ENCODE data around the gene BTBD6. TPM values are rescaled to one million over a fixed set of nuclear protein-coding genes. Genes with fewer than 3 reads are reported as not detected.

Gene BTBD6
- total RNA-seq, 1 donor from 2014 or later, result 34.9 TPM

DNA sequence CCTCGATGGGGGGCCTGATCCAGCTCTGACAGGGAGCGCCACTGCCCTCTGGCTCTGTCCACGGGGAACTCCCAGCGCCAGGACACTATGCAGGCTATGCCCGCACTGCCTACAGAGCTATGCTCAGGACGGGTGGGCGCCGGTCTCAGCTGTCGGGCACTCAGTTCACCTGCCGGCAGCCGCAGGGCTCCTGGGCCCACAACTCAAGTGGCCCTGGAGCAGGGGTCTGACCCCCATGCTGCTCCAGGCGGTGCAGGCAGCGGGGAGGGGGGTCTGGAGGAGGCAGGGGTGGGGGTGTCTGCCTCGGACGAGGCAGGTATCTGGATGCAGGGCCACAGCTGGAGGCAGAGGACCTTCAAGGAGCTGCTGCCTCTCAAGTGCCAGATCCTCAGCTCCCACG lies 38.7 kb upstream of the BTBD6 start:
- intact Hi-C loops (cut with DNase I), result no loop called here
- DNase-seq (ENCODE audit: low spot score), result no peak

DNA sequence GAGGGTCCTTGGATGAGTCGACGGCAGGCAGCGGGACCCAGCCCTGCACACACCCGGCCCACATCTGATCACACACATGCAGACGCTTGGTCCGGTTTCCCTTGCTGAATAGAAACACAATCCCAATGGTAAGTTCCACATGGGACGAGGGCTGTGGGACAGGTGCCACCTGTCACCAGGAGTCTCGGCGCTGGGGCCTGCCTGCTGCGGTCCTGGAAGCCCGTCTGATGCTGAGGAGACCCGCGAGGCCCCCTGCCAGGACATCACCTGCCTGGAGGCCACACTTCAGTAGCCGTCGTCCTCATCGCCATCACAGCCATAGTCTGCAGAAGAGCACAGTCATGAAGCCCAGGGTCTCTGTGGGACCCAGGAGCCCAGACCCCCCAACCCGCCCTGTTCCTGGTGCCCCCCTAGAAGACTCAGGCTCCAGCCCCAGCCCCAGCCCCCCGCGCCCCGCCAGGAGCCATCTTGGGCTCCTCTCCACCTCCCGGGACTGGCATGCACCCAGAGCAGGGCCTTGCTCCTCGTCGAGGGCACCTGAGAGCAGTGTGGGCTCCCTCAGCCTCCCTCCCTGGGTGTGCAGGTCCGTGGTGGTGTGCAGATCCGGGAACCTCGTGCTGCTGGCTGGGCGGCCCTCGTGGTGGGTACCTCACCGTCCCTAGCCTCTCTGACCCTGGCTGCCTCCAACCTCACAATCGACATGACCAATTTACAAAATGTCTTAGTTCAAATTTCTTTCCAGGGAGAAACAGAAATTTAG lies 37.9 kb upstream of the BTBD6 start:
- DNase-seq (ENCODE audit: low spot score), result no peak
- intact Hi-C loops (cut with DNase I), result no loop called here

- DNase-seq (ENCODE audit: low spot score), result no peak
- intact Hi-C loops (cut with DNase I), result no loop called here
Observed at GRCh38 chr14:105211086-105211757, 37.1 kb upstream of the BTBD6 start.

DNA sequence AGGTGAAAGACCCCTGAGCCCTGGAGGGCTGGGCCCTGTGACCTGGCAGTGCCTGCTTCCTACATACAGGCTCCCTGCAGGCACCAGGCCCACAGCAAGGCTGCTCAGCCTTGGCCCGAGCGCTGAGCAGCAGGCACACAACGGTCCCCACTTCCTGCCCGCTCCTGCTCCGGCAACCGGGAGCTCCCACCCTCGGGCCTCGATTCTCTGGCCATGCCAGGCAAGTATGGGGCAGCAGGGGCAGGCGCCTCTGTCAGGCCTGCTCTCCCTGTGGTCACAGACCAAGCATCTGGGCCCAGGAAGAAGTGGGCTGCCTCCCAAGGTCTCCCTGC lies 36.6 kb upstream of the BTBD6 start:
- intact Hi-C loops (cut with DNase I), result no loop called here
- no peak for DNase-seq (ENCODE audit: low spot score)

- intact Hi-C loops (cut with DNase I), result no loop called here
- no peak for DNase-seq (ENCODE audit: low spot score)
Observed at GRCh38 chr14:105212541-105213300, 35.6 kb upstream of the BTBD6 start.

DNA sequence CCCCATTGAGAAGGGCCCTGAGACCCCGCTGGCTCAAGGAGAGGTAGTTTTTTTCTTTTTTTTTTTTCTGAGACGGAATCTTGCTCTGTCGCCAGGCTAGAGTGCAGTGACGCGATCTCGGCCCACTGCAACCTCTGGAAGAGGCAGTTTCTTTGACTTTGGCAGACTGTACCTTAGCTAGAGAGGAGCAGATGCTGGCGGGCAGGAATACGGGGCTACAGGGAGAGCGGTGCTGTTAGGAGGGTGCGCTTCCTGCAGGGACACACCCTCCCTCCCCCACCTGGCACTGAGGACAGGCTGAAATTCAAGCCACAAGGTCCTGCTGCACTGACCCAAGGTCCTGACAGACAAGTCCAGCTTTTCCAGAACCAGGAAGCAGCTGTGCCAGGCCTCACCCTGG lies 35.0 kb upstream of the BTBD6 start:
- intact Hi-C loops (cut with DNase I), result no loop called here

DNA sequence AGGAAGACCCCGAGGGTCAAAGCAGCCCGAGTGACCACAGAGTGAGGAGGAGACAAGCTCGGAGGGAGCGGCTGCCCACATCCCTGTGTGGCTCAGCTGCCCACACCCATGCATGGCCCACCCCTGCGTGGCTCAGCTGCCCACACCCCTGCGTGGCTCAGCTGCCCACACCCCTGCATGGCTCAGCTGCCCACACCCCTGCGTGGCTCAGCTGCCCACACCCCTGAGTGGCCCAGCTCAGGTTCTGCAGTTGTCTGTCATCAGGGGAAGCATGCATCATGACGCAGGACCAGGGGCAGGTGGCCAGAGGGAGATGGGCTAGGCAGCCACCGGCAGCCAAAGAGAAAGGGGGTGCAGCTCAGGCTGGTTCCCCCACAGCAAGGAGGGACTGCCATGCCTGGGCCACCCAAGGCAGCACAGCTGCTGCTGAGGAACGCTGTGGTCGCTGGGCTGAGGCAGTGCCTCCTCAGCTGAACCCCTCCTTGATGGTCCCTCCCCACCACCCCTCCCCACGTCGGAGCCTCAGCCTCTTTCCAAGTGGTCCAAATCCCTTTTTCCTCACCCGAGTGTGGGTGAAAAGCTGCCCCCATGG lies 33.9 kb upstream of the BTBD6 start:
- DNase-seq (ENCODE audit: low spot score), result no peak
- intact Hi-C loops (cut with DNase I), result no loop called here

More for the DNA sequence above, 35.0 kb upstream of the BTBD6 start:
- DNase-seq (ENCODE audit: low spot score), result no peak

DNA sequence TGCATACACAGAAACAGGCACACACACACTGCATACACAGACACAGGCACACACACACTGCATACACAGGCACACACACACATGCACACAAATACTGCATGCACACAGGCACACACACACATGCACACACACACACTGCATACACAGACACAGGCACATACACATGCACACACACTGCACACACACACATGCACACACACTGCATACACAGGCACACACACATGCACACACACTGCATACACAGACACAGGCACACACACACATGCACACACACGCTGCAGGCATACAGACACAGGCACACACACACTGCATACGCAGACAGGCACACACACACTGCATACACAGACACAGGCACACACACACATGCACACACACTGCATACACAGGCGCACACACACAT lies 32.7 kb upstream of the BTBD6 start:
- no peak for DNase-seq (ENCODE audit: low spot score)
- intact Hi-C loops (cut with DNase I), result no loop called here

DNA sequence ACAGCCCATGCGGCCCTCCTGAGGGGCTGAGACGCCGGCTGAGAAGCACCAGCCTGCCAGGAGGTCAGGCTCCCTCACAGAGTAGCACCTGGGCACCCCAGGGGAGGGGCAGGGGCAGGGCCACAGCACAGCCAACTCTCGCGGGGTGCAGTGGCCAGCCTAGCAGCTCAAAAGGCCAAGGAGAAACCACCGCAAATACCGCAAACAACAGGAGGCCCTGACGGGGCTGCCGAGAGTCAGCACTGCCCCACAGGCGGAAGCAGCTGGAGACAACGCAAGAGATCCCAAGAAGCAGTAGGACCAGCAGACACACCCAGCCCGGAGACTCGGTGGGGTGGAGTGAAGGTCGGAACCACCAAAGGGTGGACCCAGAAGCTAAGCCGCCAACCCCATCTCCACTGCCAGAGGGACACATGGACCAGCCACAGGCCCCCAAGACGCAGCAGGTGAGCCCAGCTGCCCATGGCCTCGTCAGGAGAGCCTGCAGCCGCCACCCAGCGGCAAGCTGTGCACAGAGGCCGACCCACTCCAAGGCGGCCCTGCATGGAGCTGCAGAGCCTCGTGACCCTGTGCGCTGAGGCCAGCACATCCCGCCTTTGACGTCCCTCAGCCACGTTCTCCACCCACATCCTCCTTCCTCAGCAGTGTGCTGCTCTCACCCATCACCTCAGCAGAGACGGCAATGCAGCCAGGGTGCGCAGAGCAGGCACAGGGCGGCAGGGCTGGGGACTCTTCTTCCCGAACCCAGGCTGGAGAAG lies 31.7 kb upstream of the BTBD6 start:
- no peak for DNase-seq (ENCODE audit: low spot score)
- intact Hi-C loops (cut with DNase I), result no loop called here

DNA sequence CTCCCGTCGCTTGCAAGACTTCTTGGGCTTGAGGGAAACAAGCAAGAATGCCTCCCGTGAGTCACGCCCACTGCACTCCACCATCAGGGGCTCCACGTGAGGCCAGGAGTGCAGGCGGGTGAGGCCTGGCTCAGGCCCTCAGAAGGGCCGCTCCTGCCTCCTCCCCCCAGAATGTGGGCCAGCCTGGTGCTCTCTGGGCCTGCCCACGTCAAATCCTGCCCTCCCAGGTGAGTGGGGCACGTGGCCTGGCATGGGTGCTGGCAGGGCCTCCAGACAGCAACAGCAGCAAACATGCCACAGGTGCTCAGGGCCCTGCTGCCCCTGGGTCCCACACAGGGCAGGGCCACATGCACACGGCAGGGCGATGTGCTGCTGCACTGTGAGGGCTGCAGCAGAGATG lies 30.6 kb upstream of the BTBD6 start:
- DNase-seq (ENCODE audit: low spot score), result no peak
- intact Hi-C loops (cut with DNase I), result no loop called here

- no peak for DNase-seq (ENCODE audit: low spot score)
- intact Hi-C loops (cut with DNase I), result no loop called here
Observed at GRCh38 chr14:105218611-105219010, 29.7 kb upstream of the BTBD6 start.

DNA sequence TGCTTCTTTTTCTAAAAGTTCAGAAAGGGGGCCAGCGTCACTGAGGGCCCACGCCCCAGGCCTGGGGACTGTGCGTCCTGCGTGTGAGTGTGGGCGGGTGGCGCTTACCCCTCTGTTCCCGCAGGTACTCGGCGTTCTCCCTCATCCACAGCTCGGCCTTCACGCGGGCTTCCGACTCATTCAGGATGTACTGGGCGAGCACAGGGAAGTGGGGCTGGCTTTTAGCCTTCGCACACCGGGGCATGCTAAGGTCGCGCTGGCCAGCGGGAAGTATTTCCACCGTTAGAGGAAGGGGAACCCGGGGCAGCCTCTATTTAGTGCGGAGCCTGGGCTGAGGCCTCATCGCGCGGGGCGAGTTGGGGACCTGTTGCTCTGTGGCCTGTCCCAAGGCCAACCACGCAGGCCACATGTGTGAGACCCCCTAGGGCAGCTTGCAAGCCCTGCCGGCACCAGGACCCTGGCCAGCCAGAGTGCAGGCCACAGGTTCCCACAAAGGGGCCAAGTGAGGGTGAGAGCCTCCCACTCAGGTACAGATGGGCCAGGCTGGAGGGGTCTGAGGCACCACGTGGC lies 29.2 kb upstream of the BTBD6 start:
- no peak for DNase-seq (ENCODE audit: low spot score)
- intact Hi-C loops (cut with DNase I), result no loop called here

DNA sequence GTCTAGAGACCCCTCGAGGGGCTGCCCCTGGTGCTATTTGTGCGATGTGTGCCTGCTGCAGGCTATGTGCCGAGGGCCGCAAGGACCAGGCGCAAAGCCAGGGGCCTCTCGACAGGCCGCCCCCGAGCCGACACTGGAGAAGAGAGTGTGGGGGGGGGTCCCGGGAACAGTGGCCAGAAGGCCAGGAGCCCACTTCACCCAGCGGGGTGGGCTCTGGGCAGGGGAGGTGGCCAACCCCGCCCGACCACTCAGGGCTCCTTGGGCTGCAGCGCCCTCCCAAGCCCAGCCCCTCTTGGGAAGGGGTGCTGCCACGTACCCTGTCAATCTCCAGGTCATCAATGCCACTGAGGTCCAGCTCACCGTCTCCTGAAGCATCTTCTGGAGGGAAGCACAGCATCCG lies 28.6 kb upstream of the BTBD6 start:
- no peak for DNase-seq (ENCODE audit: low spot score)
- intact Hi-C loops (cut with DNase I), result no loop called here

GRCh38 chr14:105220699-105221597 lies 27.4 kb upstream of the BTBD6 start:
- intact Hi-C loops (cut with DNase I), result loop anchor here (1.0 kb wide), 1 partner anchor 27 kb away; the partner anchor contains the start of gene BTBD6
- DNase-seq (ENCODE audit: low spot score), result no peak

DNA sequence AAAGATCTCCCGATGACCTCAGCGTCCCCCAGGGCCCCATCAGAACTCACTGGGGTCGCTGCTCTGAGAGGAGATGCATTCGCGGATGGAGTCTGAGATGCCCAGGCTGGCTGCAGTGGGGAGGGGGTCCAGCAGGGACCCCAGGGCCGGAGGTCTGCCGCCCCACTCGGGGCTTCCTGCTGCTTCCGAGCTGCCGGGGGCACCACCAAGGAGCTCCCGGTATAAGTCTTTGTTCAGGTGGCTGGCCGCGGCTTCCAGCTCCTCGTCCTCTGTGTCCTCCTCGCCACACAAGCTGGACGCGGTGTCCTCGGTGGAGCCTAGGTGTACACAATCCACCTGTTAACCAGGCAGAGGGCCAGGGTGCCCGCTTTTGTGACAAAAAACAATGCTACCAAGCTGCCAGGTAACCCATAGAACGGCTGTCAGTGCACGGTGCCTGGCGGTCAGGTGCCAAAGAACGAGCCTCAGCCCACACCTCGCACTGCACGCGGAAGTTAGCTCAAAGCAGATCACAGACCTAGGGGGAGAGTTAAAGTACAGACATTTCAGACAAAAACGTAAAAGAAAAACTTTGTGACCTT lies 26.6 kb upstream of the BTBD6 start:
- intact Hi-C loops (cut with DNase I), result loop anchor here (1.0 kb wide), 1 partner anchor 27 kb away; the partner anchor contains the start of gene BTBD6
- no peak for DNase-seq (ENCODE audit: low spot score)

DNA sequence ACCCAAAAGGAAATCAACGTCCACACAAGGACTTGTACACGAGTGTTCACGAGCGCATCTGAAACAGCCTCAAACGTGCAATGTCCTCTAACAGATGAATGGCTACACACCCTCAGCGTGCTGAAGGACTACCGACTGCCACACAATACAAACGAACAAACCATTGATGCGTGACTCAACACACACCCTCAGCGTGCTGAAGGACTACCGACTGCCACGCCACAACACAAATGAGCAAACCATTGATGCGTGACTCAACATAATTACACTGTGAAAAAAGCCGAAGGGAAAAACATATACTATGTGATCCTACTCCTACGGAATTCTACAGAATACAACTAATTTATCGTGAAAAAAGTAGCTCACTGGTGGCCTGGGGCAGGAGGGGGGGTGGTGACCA lies 25.1 kb upstream of the BTBD6 start:
- no peak for DNase-seq (ENCODE audit: low spot score)
- intact Hi-C loops (cut with DNase I), result no loop called here

GRCh38 chr14:105223770-105224544 lies 24.4 kb upstream of the BTBD6 start:
- intact Hi-C loops (cut with DNase I), result no loop called here
- DNase-seq (ENCODE audit: low spot score), result no peak
